Small intestine (tissue), 7 donors: ENCODE data around the gene PANK2. TPM values are rescaled to one million over a fixed set of nuclear protein-coding genes. Genes with fewer than 3 reads are reported as not detected.

ENCODE experiments used
- DNase-seq, 2 donors: peaks; one replicate each; pipeline versions ENCODE4 v3.0.0 to v3.0.0-alpha.2; 2013
- FAIRE-seq: peaks from 2 replicates; lab custom pipeline; 2012; peaks lifted over from hg19 to GRCh38; lab: Jason Lieb, UNC
- H3K27ac ChIP-seq, 3 donors: one replicate each; pipeline ENCODE4 v1.5.1; 2013; ENCODE audit warnings: low read length in 2 of 3, mild to moderate bottlenecking in 2 of 3, control low read depth in 1 of 3, inconsistent platforms in 1 of 3, low read depth in 1 of 3, moderate library complexity in 1 of 3
- H3K27me3 ChIP-seq, 3 donors: one replicate each; pipeline ENCODE4 v1.6.1; 2013; ENCODE audit warnings: low read length in 3 of 3, inconsistent platforms in 1 of 3; ENCODE audit not compliant: control insufficient read depth in 3 of 3, insufficient read depth in 3 of 3
- H3K36me3 ChIP-seq, 3 donors: one replicate each; pipeline ENCODE4 v1.6.1; 2013; ENCODE audit warnings: low read length in 3 of 3, inconsistent platforms in 1 of 3, low read depth in 1 of 3, mild to moderate bottlenecking in 1 of 3, moderate library complexity in 1 of 3; ENCODE audit not compliant: control insufficient read depth in 3 of 3, insufficient read depth in 2 of 3
- H3K4me1 ChIP-seq, 3 donors: one replicate each; pipeline ENCODE4 v1.6.1; 2013; ENCODE audit warnings: low read length in 2 of 3, inconsistent platforms in 1 of 3, low read depth in 1 of 3, mild to moderate bottlenecking in 1 of 3, moderate library complexity in 1 of 3; ENCODE audit not compliant: control insufficient read depth in 3 of 3, insufficient read depth in 2 of 3
- H3K4me3 ChIP-seq, 3 donors: one replicate each; pipeline ENCODE4 v1.5.1; 2013; ENCODE audit warnings: low read length in 3 of 3, control low read depth in 1 of 3, inconsistent platforms in 1 of 3, low read depth in 1 of 3, mild to moderate bottlenecking in 1 of 3, moderate library complexity in 1 of 3
- H3K9me3 ChIP-seq, 2 donors: one replicate each; pipeline ENCODE4 v1.6.1; 2013; ENCODE audit warnings: low read depth in 1 of 2, low read length in 1 of 2; ENCODE audit not compliant: control insufficient read depth in 2 of 2, insufficient read depth in 1 of 2
- WGBS, 3 donors: extraction: QIAGEN DNeasy Blood & Tissue Kit; methylation state at CpG; one replicate each; pipeline ENCODE4 v1.1.7; 2013; 5-methylcytosine and 5-hydroxymethylcytosine counted together
- polyA plus RNA-seq, 4 donors: library from polyadenylated mRNA; stranded (reverse) in 3 of 4; unstranded in 1 of 4; fragments of 200-250 nt in 3 of 4; fragments of 120-200 nt in 1 of 4; gene quantifications; one replicate each; pipeline versions ENCODE4 v1.2.1 to v1.2.3, GENCODE V29; 2013
- donor health status: healthy with polysubstance abuse.
- donor health status: control.
- donor health status: control.
- donor health status: Bipolar disorder and iron deficiency.
- donor health status: healthy.

PANK2 gene
- polyA plus RNA-seq, 4 donors: 18.9 to 35.1 (median 22.9) TPM

- peaks cover 0 to 25% (median 7%) of the 10 kb centered on the region in 3 donors for H3K4me1 ChIP-seq
- FAIRE-seq: no peak
Observed at GRCh38 chr20:3846740-3847428, 42.3 kb upstream of the PANK2 start, which contains the start of gene MAVS. TSS of gene MAVS (plus strand) at chr20:3846834. CDS start at chr20:3854625, 7,791 bp downstream.

DNA sequence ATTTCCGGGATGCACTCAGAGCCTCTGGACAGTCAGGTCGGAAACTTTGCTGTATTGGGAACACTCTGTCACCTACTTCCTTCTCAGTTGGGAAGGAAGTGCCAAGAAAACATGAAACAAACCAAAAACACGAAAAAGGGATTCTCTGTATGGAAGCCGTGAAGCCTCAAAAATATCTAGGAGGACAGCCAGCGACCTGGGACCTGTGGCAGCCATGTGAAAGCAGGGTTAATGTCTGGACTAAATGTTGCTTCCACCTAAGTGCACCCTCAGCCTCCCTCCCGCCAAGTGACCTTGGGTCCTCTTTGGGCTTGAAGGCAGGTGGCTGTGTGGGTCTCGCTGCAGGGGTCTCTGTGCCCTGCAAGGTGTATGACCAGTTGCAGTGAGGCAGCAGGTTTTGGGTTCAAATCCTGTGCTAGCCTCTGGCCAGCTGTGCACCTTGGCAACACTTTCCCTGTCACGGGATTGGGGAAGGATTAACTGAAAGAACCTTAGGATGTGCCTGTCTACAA is 41.7 kb upstream of the PANK2 start:
- peaks cover 0 to 24% (median 5%) of the 10 kb centered on the region in 3 donors for H3K4me1 ChIP-seq
- WGBS, 3 donors: 7 to 21% (median 18%) methylated on average over 8 of the region's 8 CpGs
- peaks cover 0 to 11% (median 0%) of the 10 kb centered on the region in 3 donors for H3K36me3 ChIP-seq
- DNase-seq (peak in 1 of 2 donors; percentile 28), FAIRE-seq (no peak)
- peak overlapping the region; percentile 90 to 100 (median 99) for H3K4me3 ChIP-seq
- no peaks in the 10 kb centered on the region for H3K9me3 ChIP-seq
- peak overlapping the region; percentile 91 to 98 (median 92) for H3K27ac ChIP-seq
- no peaks in the 10 kb centered on the region for H3K27me3 ChIP-seq

More at GRCh38 chr20:3846740-3847428, 42.3 kb upstream of the PANK2 start, which contains the start of gene MAVS:
- peaks cover 0 to 6% (median 0%) of the 10 kb centered on the region in 3 donors for H3K36me3 ChIP-seq
- WGBS, 3 donors: 0 to 1% (median 0%) methylated on average over 58 to 72 of the region's 72 CpGs
- no peaks in the 10 kb centered on the region for H3K9me3 ChIP-seq
- DNase-seq: peak; percentile 88 to 95
- no peaks in the 10 kb centered on the region for H3K27me3 ChIP-seq
- peak within 1 kb of the TSS; percentile 91 to 98 (median 92) for H3K27ac ChIP-seq
- H3K4me3 ChIP-seq: peak within 1 kb of the TSS; percentile 90 to 100 (median 99)

- DNase-seq: no peak
- 79 to 94% (median 91%) methylated on average over 1 of the region's 1 CpG for WGBS, 3 donors
- H3K4me1 ChIP-seq: peaks cover 0 to 16% (median 3%) of the 10 kb centered on the region in 3 donors
- FAIRE-seq: no peak
- no peaks in the 10 kb centered on the region for H3K27me3 ChIP-seq
- no peak overlapping the region for H3K27ac ChIP-seq
- no peak overlapping the region for H3K4me3 ChIP-seq
- no peaks in the 10 kb centered on the region for H3K9me3 ChIP-seq
- peaks cover 0 to 18% (median 0%) of the 10 kb centered on the region in 3 donors for H3K36me3 ChIP-seq
Observed at GRCh38 chr20:3848565-3848964, 40.6 kb upstream of the PANK2 start.

GRCh38 chr20:3854462-3854871 is 34.7 kb upstream of the PANK2 start:
- Histone ChIP-seq H3K9me3 (no peaks in the 10 kb centered on the region), H3K27me3 (no peaks in the 10 kb centered on the region), H3K27ac (no peak overlapping the region), H3K4me3 (no peak overlapping the region), H3K36me3 (peaks cover 3 to 61% (median 6%) of the 10 kb centered on the region in 3 donors), H3K4me1 (no peaks in the 10 kb centered on the region)
- DNase-seq (no peak), FAIRE-seq (no peak)
- 66 to 77% (median 71%) methylated on average over 4 of the region's 4 CpGs for WGBS, 3 donors

DNA sequence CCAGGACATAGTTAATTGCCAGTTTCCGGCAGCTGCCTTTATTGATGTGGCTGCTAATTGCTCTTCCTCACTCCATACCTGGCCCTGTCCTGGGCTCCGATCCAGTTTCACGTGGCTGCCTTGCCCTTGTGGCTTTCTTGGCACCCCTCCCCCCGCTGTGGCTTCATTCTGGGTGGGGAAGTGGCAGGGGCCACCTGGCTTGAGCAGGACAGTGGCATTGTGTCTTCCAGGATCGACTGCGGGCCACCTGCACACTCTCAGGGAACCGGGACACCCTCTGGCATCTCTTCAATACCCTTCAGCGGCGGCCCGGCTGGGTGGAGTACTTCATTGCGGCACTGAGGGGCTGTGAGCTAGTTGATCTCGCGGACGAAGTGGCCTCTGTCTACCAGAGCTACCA is 31.8 kb upstream of the PANK2 start:
- H3K27ac ChIP-seq: no peak overlapping the region
- 30 to 80% (median 45%) methylated on average over 14 of the region's 14 CpGs for WGBS, 3 donors
- peaks cover 13 to 81% (median 13%) of the 10 kb centered on the region in 3 donors for H3K36me3 ChIP-seq
- DNase-seq (peak in 1 of 2 donors; percentile 53), FAIRE-seq (no peak)
- H3K9me3 ChIP-seq: peaks cover 0 to 4% of the 10 kb centered on the region in 2 donors
- H3K27me3 ChIP-seq: no peaks in the 10 kb centered on the region
- H3K4me1 ChIP-seq: no peaks in the 10 kb centered on the region
- H3K4me3 ChIP-seq: no peak overlapping the region

DNA sequence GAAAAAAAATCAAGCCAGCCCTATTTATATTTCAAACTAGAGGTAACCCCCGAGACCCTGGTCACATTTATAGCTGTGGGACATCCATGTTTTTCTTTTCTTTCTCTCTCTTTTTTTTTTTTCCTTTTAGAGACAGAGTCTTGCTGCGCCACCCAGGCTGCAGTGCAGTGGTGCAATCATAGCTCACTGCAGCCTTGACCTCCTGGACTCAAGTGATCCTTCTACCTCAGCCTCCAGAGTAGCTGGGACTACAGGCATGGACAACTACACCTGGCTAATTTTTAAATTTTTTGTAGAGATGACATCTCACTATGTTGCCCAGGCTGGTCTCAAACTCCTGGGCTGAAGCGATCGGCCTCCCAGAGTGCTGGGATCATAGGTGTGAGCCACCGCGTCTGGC is 30.5 kb upstream of the PANK2 start:
- no peaks in the 10 kb centered on the region for H3K4me1 ChIP-seq
- no peak overlapping the region for H3K4me3 ChIP-seq
- DNase-seq (no peak), FAIRE-seq (no peak)
- H3K27ac ChIP-seq: no peak overlapping the region
- peaks cover 22 to 85% (median 23%) of the 10 kb centered on the region in 3 donors for H3K36me3 ChIP-seq
- 96 to 97% (median 97%) methylated on average over 6 of the region's 6 CpGs for WGBS, 3 donors
- no peaks in the 10 kb centered on the region for H3K27me3 ChIP-seq
- H3K9me3 ChIP-seq: peaks cover 0 to 4% of the 10 kb centered on the region in 2 donors

DNA sequence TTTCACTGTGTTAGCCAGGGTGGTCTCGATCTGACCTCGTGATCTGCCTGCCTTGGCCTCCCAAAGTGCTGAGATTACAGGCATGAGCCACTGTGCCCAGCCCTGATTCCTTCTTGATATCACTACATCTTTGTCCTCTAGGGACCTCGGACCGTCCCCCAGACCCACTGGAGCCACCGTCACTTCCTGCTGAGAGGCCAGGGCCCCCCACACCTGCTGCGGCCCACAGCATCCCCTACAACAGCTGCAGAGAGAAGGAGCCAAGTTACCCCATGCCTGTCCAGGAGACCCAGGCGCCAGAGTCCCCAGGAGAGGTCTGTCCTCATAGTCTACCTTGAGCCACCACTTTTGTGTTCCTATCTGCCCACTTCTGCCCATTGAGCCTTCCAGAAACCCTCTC is 28.0 kb upstream of the PANK2 start:
- peaks cover 25 to 93% (median 39%) of the 10 kb centered on the region in 3 donors for H3K36me3 ChIP-seq
- no peak for FAIRE-seq

GRCh38 chr20:3862333-3862732 is 26.9 kb upstream of the PANK2 start:
- no peak overlapping the region for H3K27ac ChIP-seq
- DNase-seq: no peak
- H3K4me3 ChIP-seq: no peak overlapping the region
- no peaks in the 10 kb centered on the region for H3K27me3 ChIP-seq
- 99 to 100% (median 100%) methylated on average over 1 of the region's 1 CpG for WGBS, 3 donors
- no peaks in the 10 kb centered on the region for H3K4me1 ChIP-seq
- H3K9me3 ChIP-seq: peaks cover 0 to 4% of the 10 kb centered on the region in 2 donors
- FAIRE-seq: no peak
- H3K36me3 ChIP-seq: peaks cover 21 to 93% (median 44%) of the 10 kb centered on the region in 3 donors

More for the DNA sequence above, 28.0 kb upstream of the PANK2 start:
- DNase-seq: no peak
- H3K4me1 ChIP-seq: no peaks in the 10 kb centered on the region
- H3K4me3 ChIP-seq: no peak overlapping the region
- H3K27me3 ChIP-seq: no peaks in the 10 kb centered on the region
- WGBS, 3 donors: 97 to 98% (median 97%) methylated on average over 7 of the region's 7 CpGs
- peaks cover 0 to 4% of the 10 kb centered on the region in 2 donors for H3K9me3 ChIP-seq
- no peak overlapping the region for H3K27ac ChIP-seq
